GM19452 (cell line): ENCODE results near the gene UTP25.
"Not testable (repeated sequence)": the region's sequence is repeated elsewhere in the genome, so short reads cannot be mapped to it uniquely, and the experiment has no call there.

ENCODE experiments used
- ATAC-seq: cut with Tn5 transposase; IDR thresholded peaks from one replicate; pipeline ENCODE4 v1.9.1; 2021; ENCODE audit not compliant: unreplicated experiment

The UTP25 gene

GRCh38 chr1:209890641-209891330 is 63.0 kb downstream of the UTP25 start:
- no peak for ATAC-seq

- no peak for ATAC-seq
Observed at GRCh38 chr1:209893751-209894150, 66.0 kb downstream of the UTP25 start.

- no peak for ATAC-seq
Observed at GRCh38 chr1:209895709-209896108, 67.9 kb downstream of the UTP25 start.

DNA sequence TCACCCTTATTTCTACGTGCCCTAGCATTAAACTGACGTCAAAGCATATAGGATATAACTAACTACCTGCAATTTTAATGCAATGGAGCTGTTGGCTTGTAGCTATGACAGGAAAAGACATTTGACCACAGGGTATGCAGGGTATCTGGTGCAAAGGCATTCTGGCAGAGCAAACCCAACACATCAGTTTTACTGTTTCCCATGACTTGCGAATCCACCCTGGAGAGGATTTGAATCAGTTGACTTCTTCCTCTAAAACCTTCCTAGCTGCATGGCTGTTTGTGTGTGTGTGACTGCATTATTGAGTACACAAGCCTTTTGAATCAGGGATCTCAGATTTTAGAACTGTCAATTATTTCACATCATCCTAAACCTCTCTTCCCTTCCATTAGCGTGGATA is 68.6 kb downstream of the UTP25 start:
- no peak for ATAC-seq

GRCh38 chr1:209898271-209898670 is 70.5 kb downstream of the UTP25 start:
- ATAC-seq, result not testable (repeated sequence)

DNA sequence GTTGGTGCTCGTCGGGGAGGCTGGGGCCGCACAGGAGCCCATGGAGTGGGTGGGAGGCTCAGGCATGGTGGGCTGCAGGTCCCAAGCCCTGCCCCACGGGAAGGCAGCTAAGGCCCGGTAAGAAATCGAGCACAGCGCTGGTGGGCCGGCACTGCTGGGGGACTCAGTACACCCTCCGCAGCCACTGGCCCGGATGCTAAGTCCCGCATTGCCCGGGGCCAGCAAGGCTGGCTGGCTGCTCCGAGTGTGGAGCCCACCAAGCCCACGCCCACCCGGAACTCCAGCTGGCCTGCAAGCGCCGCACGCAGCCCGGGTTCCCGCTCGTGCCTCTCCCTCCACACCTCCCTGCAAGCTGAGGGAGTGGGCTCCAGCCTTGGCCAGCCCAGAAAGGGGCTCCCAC is 71.1 kb downstream of the UTP25 start:
- ATAC-seq, result not testable (repeated sequence)

- no peak for ATAC-seq
Observed at GRCh38 chr1:209899948-209900347, 72.2 kb downstream of the UTP25 start.

- ATAC-seq, result no peak
Observed at GRCh38 chr1:209900734-209901133, 73.0 kb downstream of the UTP25 start.

DNA sequence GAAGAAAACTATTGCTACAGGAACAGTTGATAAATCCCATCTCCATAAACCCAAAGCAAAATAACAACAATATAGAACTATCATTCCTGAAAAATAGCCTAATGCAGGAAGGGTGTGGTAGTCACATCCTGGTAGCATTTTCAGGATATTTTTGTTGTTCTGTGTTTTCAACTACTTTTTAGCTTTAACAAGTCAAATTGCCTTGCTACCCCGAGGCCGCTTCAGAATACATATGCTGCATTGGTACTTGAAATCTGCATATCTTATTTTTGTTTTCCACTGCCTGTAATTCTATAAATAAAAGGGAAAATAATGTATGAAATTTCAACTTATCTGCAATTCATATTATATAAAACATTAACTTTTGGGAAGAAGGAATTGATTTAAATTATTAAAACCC is 73.4 kb downstream of the UTP25 start:
- ATAC-seq, result no peak

DNA sequence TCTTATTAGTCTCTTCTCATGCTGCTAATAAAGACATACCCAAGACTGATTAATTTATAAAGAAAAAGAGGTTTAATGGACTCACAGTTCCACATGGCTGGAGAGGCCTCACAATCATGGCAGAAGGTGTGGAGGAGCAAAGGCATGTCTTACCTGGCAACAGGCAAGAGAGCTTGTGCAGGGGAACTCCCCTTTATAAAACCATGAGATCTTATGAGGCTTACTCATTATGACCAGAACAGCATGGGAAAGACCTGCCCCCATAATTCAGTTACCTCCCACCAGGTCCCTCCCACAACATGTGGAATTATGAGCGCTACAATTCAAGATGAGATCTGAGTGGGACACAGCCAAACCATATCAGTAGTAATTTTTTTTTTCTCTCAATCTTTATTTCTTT is 77.0 kb downstream of the UTP25 start:
- ATAC-seq, result not testable (repeated sequence)
